SU-DHL-6 (cell line): Measurements from ENCODE around the gene LMNA.

Experiments used
- EZH2phosphoT487 ChIP-seq: fragments of 200-600 bp; sonication (generic), shearing (Covaris generic); conservative IDR thresholded peaks from 2 replicates; pipeline ENCODE4 v1.6.1; 2018; ENCODE audit warnings: mild to moderate bottlenecking, antibody characterized with exemption, low read length, moderate library complexity, mixed read lengths
- TF ChIP-seq, protein P1 (sequence below): fragments of 200-600 bp; sonication (generic); IDR thresholded peaks from one replicate; pipeline ENCODE4 v1.5.1; 2017; ENCODE audit warnings: antibody characterized with exemption, mild to moderate bottlenecking, low read length, moderate library complexity; ENCODE audit not compliant: insufficient read depth, poor library complexity, severe bottlenecking

DNA sequence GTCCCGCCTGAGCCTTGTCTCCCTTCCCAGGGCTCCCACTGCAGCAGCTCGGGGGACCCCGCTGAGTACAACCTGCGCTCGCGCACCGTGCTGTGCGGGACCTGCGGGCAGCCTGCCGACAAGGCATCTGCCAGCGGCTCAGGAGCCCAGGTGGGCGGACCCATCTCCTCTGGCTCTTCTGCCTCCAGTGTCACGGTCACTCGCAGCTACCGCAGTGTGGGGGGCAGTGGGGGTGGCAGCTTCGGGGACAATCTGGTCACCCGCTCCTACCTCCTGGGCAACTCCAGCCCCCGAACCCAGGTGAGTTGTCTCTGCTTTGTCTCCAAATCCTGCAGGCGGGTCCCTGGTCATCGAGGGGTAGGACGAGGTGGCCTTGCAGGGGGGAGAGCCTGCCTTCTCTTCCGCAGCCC is 24.0 kb downstream of the LMNA start:
- TF ChIP-seq, protein P1, sequence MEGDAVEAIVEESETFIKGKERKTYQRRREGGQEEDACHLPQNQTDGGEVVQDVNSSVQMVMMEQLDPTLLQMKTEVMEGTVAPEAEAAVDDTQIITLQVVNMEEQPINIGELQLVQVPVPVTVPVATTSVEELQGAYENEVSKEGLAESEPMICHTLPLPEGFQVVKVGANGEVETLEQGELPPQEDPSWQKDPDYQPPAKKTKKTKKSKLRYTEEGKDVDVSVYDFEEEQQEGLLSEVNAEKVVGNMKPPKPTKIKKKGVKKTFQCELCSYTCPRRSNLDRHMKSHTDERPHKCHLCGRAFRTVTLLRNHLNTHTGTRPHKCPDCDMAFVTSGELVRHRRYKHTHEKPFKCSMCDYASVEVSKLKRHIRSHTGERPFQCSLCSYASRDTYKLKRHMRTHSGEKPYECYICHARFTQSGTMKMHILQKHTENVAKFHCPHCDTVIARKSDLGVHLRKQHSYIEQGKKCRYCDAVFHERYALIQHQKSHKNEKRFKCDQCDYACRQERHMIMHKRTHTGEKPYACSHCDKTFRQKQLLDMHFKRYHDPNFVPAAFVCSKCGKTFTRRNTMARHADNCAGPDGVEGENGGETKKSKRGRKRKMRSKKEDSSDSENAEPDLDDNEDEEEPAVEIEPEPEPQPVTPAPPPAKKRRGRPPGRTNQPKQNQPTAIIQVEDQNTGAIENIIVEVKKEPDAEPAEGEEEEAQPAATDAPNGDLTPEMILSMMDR = no peak
- no peak for TF ChIP-seq EZH2phosphoT487
